HepG2 (cell line): ENCODE measurements around the gene TSR1. TPM values are rescaled to one million over a fixed set of nuclear protein-coding genes. Genes with fewer than 3 reads are reported as not detected.

Experiments used
- ATAC-seq: fragments of 200-7000 bp; cut with Tn5 transposase; 3 replicates; pipeline ENCODE4 v1.9.1; 2020; ENCODE audit warnings: mild to moderate bottlenecking, moderate library complexity
- BruUV-seq: library from RNA; stranded (reverse); fragments of 400-500 nt; replicated peaks from 2 replicates; lab custom pipeline; 2021; lab: Mats Ljungman, UMichigan
- CTCF ChIA-PET: fragments of 300-600 bp; formaldehyde crosslinking; extraction: SDS; loops from one replicate; lab custom pipeline; 2021; ENCODE audit warnings: low total read pairs, inconsistent platforms, low intra/inter-chr PET ratio; lab: Yijun Ruan, JAX
- POLR2A ChIA-PET: fragments of 350-600 bp; sonication (Branson Sonifier 250); formaldehyde crosslinking; loops from one replicate; lab custom pipeline; 2020; ENCODE audit warnings: antibody characterized with exemption, inconsistent platforms; lab: Yijun Ruan, JAX
- DNase-seq: peaks from one replicate; pipeline ENCODE4 v3.0.0-alpha.2; 2015; ENCODE audit warnings: low spot score
- FAIRE-seq: peaks from 3 replicates; lab custom pipeline; 2011; peaks lifted over from hg19 to GRCh38; lab: Jason Lieb, UNC
- H2AFZ ChIP-seq: one replicate; pipeline ENCODE4 v1.6.1; 2011; ENCODE audit warnings: low read length, inconsistent platforms
- H3K27ac ChIP-seq: fragments of 300-600 bp; 3 replicates; pipeline ENCODE4 v1.8.0; 2011; ENCODE audit warnings: mixed run types, mild to moderate bottlenecking, mixed read lengths, low read length, inconsistent platforms; ENCODE audit not compliant: insufficient read depth; ENCODE audit errors: extremely low read length
- H3K27me3 ChIP-seq, 2 experiments: fragments of 200-600 bp in 1 of 2; 2 replicates in 1 of 2; 3 replicates in 1 of 2; pipeline versions ENCODE4 v1.6.0 to v1.8.0; 2011; ENCODE audit warnings: low read length in 2 of 2, mild to moderate bottlenecking in 2 of 2, moderate library complexity in 2 of 2, inconsistent platforms in 1 of 2; ENCODE audit not compliant: insufficient read depth in 2 of 2, control insufficient read depth in 1 of 2
- H3K36me3 ChIP-seq, 2 experiments: fragments of 200-600 bp in 1 of 2; replicated peaks in 1 of 2; 2 replicates in 1 of 2; 3 replicates in 1 of 2; pipeline versions ENCODE4 v1.5.1 to v1.8.0; 2011; ENCODE audit warnings: low read length in 2 of 2, inconsistent platforms in 1 of 2; ENCODE audit not compliant: insufficient read depth in 2 of 2, control insufficient read depth in 1 of 2
- H3K4me1 ChIP-seq: 2 replicates; pipeline ENCODE4 v1.5.1; 2012; ENCODE audit warnings: low read length, inconsistent platforms; ENCODE audit not compliant: insufficient read depth
- H3K4me2 ChIP-seq: 2 replicates; pipeline ENCODE4 v1.6.0; 2011; ENCODE audit warnings: low read depth, low read length, inconsistent platforms
- H3K4me3 ChIP-seq, 3 experiments: fragments of 200-600 bp in 1 of 3; sonication (generic), shearing (Covaris generic) in 1 of 3; replicated peaks in 1 of 3; 2 replicates each; pipeline ENCODE4 v1.5.1; 2011 to 2016; ENCODE audit warnings: low read length in 3 of 3, inconsistent platforms in 2 of 3, low read depth in 2 of 3, mild to moderate bottlenecking in 2 of 3, control low read depth in 1 of 3, mixed read lengths in 1 of 3; ENCODE audit not compliant: insufficient read depth in 1 of 3
- H3K79me2 ChIP-seq: one replicate; pipeline ENCODE4 v1.6.1; 2011; ENCODE audit warnings: low read length, inconsistent platforms; ENCODE audit not compliant: insufficient read depth
- H3K9ac ChIP-seq: 2 replicates; pipeline ENCODE4 v1.6.0; 2011; ENCODE audit warnings: mild to moderate bottlenecking, low read depth, low read length, inconsistent platforms; ENCODE audit not compliant: insufficient read depth
- H3K9me3 ChIP-seq: 2 replicates; pipeline ENCODE4 v1.5.1; 2012; ENCODE audit warnings: mild to moderate bottlenecking, low read length
- H4K20me1 ChIP-seq: 2 replicates; pipeline ENCODE4 v1.6.0; 2011; ENCODE audit warnings: inconsistent platforms, mild to moderate bottlenecking, low read length, moderate library complexity; ENCODE audit not compliant: insufficient read depth
- GABPA ChIP-seq, 2 experiments: IDR thresholded peaks; 2 replicates each; pipeline ENCODE4 v1.6.1; 2011 to 2016; ENCODE audit warnings: low read depth in 2 of 2, low read length in 1 of 2, missing biosample characterization in 1 of 2, missing genetic modification characterization in 1 of 2
- IRF9 ChIP-seq: sonication (generic); formaldehyde crosslinking; IDR thresholded peaks from 2 replicates; pipeline ENCODE4 v1.8.0; 2022; ENCODE audit warnings: missing genetic modification reagents, mild to moderate bottlenecking, borderline replicate concordance
- KLF15 ChIP-seq: sonication (generic); formaldehyde crosslinking; IDR thresholded peaks from 2 replicates; pipeline ENCODE4 v1.8.1; 2023; ENCODE audit warnings: borderline replicate concordance, mild to moderate bottlenecking, inconsistent platforms, missing genetic modification reagents, mixed read lengths
- PHF5A ChIP-seq: IDR thresholded peaks from one replicate; pipeline ENCODE4 v1.6.1; 2018; ENCODE audit warnings: low read depth, missing genetic modification reagents; ENCODE audit not compliant: unreplicated experiment
- POLR2AphosphoS2 ChIP-seq: IDR thresholded peaks from 2 replicates; pipeline ENCODE4 v1.6.1; 2011; ENCODE audit warnings: low read depth, low read length, improper control_type of control experiment
- TIGD3 ChIP-seq: sonication (generic); formaldehyde crosslinking; IDR thresholded peaks from 2 replicates; pipeline ENCODE4 v1.5.1; 2020; ENCODE audit warnings: mild to moderate bottlenecking, missing genetic modification reagents, borderline replicate concordance
- ZNF180 ChIP-seq: sonication (generic); formaldehyde crosslinking; IDR thresholded peaks from 2 replicates; pipeline ENCODE4 v1.4.0; 2020; ENCODE audit warnings: low read depth, missing genetic modification reagents, borderline replicate concordance
- ZNF639 ChIP-seq: conservative IDR thresholded peaks from 2 replicates; pipeline ENCODE4 v1.6.1; 2018; ENCODE audit warnings: missing genetic modification reagents
- ZNF782 ChIP-seq: sonication (generic); formaldehyde crosslinking; IDR thresholded peaks from 2 replicates; pipeline ENCODE4 v1.4.0; 2020; ENCODE audit warnings: missing genetic modification reagents, mild to moderate bottlenecking, borderline replicate concordance
- WGBS: methylation state at CpG from one replicate; pipeline ENCODE4 v1.1.6; 2017; ENCODE audit warnings: low lambda C conversion rate; 5-methylcytosine and 5-hydroxymethylcytosine counted together
- in situ Hi-C: cut with HindIII; loops from 2 replicates; pipeline ENCODE4 v1.10.0; 2017; ENCODE audit warnings: low pct_unique_long_range_greater_than_20kb; ENCODE audit not compliant: extremely low pct_ligation_motif_present
- intact Hi-C: fragments of 100-400 bp; cut with micrococcal nuclease; formaldehyde crosslinking; loops from one replicate; pipeline ENCODE4 v1.10.0; 2022; ENCODE audit not compliant: unreplicated experiment
- polyA plus RNA-seq, 8 experiments: library from polyadenylated mRNA; depleted of rRNA in 3 of 8; stranded (reverse) in 7 of 8; unstranded in 1 of 8; fragments of >200 nt; fragmentation: Illumina TruSeq in 4 of 8; extraction: Trizol in 4 of 8; gene quantifications; 2 replicates each; pipeline versions ENCODE4 v1.2.1 to v1.2.3, GENCODE V29; 2011 to 2016; ENCODE audit warnings: low read depth in 4 of 8, missing spikeins in 1 of 8, mixed read lengths in 1 of 8; ENCODE audit not compliant: insufficient read depth in 1 of 8
- total RNA-seq, 5 experiments: library from RNA; depleted of rRNA; stranded (reverse); fragments of >200 nt; fragmentation: Illumina TruSeq; extraction: Trizol; gene quantifications; 2 replicates each; pipeline ENCODE4 v1.2.3, GENCODE V29; 2016; ENCODE audit warnings: low read depth in 1 of 5

Gene TSR1
- total and polyA plus RNA-seq, 2 of the 13 experiments (the other 11 are each of a cell fraction or from before 2014, with no cell fraction given) = 7.1 to 65.8 TPM

GRCh38 chr17:2369039-2369438, 32.8 kb upstream of the TSR1 start (continued):
- TF ChIP-seq TIGD3 (CRISPR knock-in tag) (no peak), POLR2AphosphoS2 (no peak), PHF5A (CRISPR knock-in tag) (no peak), GABPA (IDR thresholded peaks at IDR 0.05; ENCODE audit: low read depth, low read length) (no peak), GABPA (CRISPR knock-in tag; IDR thresholded peaks at IDR 0.05; ENCODE audit: low read depth) (no peak), ZNF782 (CRISPR knock-in tag) (no peak), KLF15 (no peak)

GRCh38 chr17:2368359-2368758, 32.1 kb upstream of the TSR1 start:
- FAIRE-seq (no peak), ATAC-seq (no peak), DNase-seq (no peak)
- POLR2A ChIA-PET = no interaction called here
- Histone ChIP-seq H3K4me3 (no peak overlapping the region), H3K36me3 (peaks cover 14 to 16% of the 10 kb centered on the region in 2 experiments; a peak in 3 of 5 replicates), H3K9ac (no peak overlapping the region), H3K27me3 (no peaks in the 10 kb centered on the region), H2AFZ (no peak overlapping the region), H3K9me3 (no peaks in the 10 kb centered on the region), H3K4me1 (no peaks in the 10 kb centered on the region), H4K20me1 (no peaks in the 10 kb centered on the region), H3K27ac (no peak overlapping the region), H3K4me2 (no peak overlapping the region), H3K79me2 (no peaks in the 10 kb centered on the region)
- intact Hi-C loops (no loop called here), in situ Hi-C loops (no loop called here)
- no TSS peak for BruUV-seq
- WGBS = 97% methylated on average over 5 of the region's 8 CpGs
- no peak for TF ChIP-seq ZNF180
- no peak for TF ChIP-seq ZNF639 (CRISPR knock-in tag)
- no peak for TF ChIP-seq IRF9
- CTCF ChIA-PET = no interaction called here
